ENCODE results near the gene UTP14A. TPM values are rescaled to one million over a fixed set of nuclear protein-coding genes. Genes with fewer than 3 reads are reported as not detected.
"Not testable (repeated sequence)": the region's sequence is repeated elsewhere in the genome, so short reads cannot be mapped to it uniquely, and the experiment has no call there.

UTP14A gene
- 10 to 100 TPM; 25.5 to 29.1 (median 26.9) TPM for polyA plus RNA-seq (ENCODE audit: insufficient read length in 3 of 3)
- long read RNA-seq, donor 1, partial matches to known transcripts = 10 of 11 reads
- long read RNA-seq, donor 1, other reads (novel, unspliced or antisense) = 0 of 11 reads
- long read RNA-seq, donor 2, partial matches to known transcripts = 12 of 13 reads
- long read RNA-seq, donor 2, other reads (novel, unspliced or antisense) = 0 of 13 reads
- long read RNA-seq, donor 3, partial matches to known transcripts = 26 of 30 reads
- long read RNA-seq, donor 3, other reads (novel, unspliced or antisense) = 0 of 30 reads
- long read RNA-seq, donor 4, partial matches to known transcripts = 12 of 14 reads
- long read RNA-seq, donor 4, other reads (novel, unspliced or antisense) = 0 of 14 reads
- long read RNA-seq, donor 5, transcript UTP14A-201 (15 exons, 2,488 nt) = major isoform, 6 of 32 reads
- long read RNA-seq, donor 5, partial matches to known transcripts = 26 of 32 reads
- long read RNA-seq, donor 5, other reads (novel, unspliced or antisense) = 0 of 32 reads
- long read RNA-seq, donor 6, partial matches to known transcripts = 11 of 14 reads
- long read RNA-seq, donor 6, other reads (novel, unspliced or antisense) = 0 of 14 reads
- long read RNA-seq, donor 7, partial matches to known transcripts = 19 of 23 reads
- long read RNA-seq, donor 7, other reads (novel, unspliced or antisense) = 0 of 23 reads
- long read RNA-seq, donor 8, transcript UTP14A-201 (15 exons, 2,488 nt) = major isoform, 5 of 43 reads
- long read RNA-seq, donor 8, partial matches to known transcripts = 38 of 43 reads
- long read RNA-seq, donor 8, other reads (novel, unspliced or antisense) = 0 of 43 reads
- long read RNA-seq, donor 9, partial matches to known transcripts = 10 of 14 reads
- long read RNA-seq, donor 9, other reads (novel, unspliced or antisense) = 0 of 14 reads
- long read RNA-seq, donor 10, partial matches to known transcripts = 14 of 16 reads
- long read RNA-seq, donor 10, other reads (novel, unspliced or antisense) = 0 of 16 reads
- long read RNA-seq, donor 11, partial matches to known transcripts = 7 of 10 reads
- long read RNA-seq, donor 11, other reads (novel, unspliced or antisense) = 0 of 10 reads
- long read RNA-seq, donor 12, partial matches to known transcripts = 5 of 7 reads
- long read RNA-seq, donor 12, other reads (novel, unspliced or antisense) = 0 of 7 reads
- long read RNA-seq, donor 13, partial matches to known transcripts = 21 of 24 reads
- long read RNA-seq, donor 13, other reads (novel, unspliced or antisense) = 0 of 24 reads
- long read RNA-seq, donor 14, transcript UTP14A-201 (15 exons, 2,488 nt) = major isoform, 8 of 16 reads
- long read RNA-seq, donor 14, partial matches to known transcripts = 8 of 16 reads
- long read RNA-seq, donor 14, other reads (novel, unspliced or antisense) = 0 of 16 reads
- long read RNA-seq, donor 15, partial matches to known transcripts = 0 of 1 reads
- long read RNA-seq, donor 15, other reads (novel, unspliced or antisense) = 0 of 1 reads
- long read RNA-seq, donor 16, transcript UTP14A-201 (15 exons, 2,488 nt) = major isoform, 15 of 52 reads
- long read RNA-seq, donor 16, partial matches to known transcripts = 37 of 52 reads
- long read RNA-seq, donor 16, other reads (novel, unspliced or antisense) = 0 of 52 reads

- DNase-seq (ENCODE audit: extremely low read depth in 1 of 11, low read depth in 9 of 11, low spot score in 4 of 11) = peak; percentile 69 to 92 (median 86)
Measured at GRCh38 chrX:129905787-129906580, at the start of gene UTP14A. UTP14A (plus strand) TSS chrX:129906164; CDS start chrX:129906211, 47 bp downstream.

GRCh38 chrX:129859134-129859533, 46.8 kb upstream of the UTP14A start:
- not testable (repeated sequence) for DNase-seq (ENCODE audit: extremely low read depth in 1 of 11, low read depth in 9 of 11, low spot score in 4 of 11)

DNA sequence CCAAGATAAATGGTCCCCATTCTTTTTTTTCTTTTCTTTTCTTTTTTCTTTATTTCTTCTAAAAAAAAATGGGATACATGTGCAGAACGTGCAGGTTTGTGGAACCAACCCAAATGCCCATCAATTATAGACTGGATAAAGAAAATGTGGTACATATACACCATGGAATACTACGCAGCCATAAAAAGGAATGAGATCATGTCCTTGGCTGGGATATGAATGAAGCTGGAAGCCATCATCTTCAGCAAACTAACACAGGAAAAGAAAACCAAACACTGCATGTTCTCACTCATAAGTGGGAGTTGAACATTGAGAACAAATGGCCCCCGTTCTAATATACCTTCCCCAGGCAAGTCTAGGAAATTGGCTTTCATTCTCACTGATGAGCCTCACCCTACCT, 39.6 kb upstream of the UTP14A start:
- DNase-seq (ENCODE audit: extremely low read depth in 1 of 11, low read depth in 9 of 11, low spot score in 4 of 11) = not testable (repeated sequence)

DNA sequence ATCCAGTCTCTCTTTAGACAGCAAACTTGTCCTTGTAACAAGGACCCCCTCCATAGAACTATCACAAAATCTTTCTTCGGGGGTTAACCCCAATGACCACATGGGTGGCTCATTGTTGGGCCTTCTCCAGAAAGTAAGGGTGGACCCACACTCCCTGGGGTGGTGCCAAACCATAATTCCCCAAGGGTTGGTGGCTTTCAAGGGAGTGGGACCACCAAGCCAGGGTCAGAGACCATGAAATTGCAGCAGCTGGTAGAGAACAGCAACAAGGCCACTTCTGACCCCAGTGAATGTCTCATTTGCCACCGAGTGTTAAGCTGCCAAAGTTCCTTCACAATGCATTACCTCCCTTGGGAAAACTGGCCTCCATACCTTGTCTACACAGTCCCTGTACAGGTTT, 33.4 kb upstream of the UTP14A start:
- no peak for DNase-seq (ENCODE audit: extremely low read depth in 1 of 11, low read depth in 9 of 11, low spot score in 4 of 11)

GRCh38 chrX:129875669-129876068, 30.3 kb upstream of the UTP14A start:
- DNase-seq (ENCODE audit: extremely low read depth in 1 of 11, low read depth in 9 of 11, low spot score in 4 of 11) = no peak

DNA sequence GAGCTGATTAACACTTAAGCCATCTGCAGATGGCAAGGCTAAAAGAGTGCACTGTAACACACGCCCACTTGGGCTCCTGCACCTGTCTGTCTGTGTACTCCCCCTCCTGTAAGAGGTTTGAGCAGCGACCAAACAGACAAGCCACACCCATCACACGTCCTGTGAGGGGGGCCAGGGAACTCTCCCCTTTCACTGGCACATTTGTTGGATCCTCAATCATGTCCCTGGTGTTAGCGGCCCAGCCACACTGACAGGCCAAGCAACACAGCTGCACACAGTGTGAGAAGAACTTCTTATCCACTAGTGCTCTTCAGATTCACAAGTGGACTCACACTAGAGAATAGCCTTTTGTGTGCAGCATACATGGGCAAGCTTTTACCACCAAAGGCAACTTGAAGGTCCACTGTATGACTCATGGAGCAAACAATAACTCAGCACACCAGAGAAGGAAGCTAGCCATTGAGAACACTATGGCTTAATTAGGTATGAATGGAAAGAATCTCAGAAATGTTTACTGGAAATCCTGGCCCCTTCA, 29.1 kb upstream of the UTP14A start:
- DNase-seq (ENCODE audit: extremely low read depth in 1 of 11, low read depth in 9 of 11, low spot score in 4 of 11) = no peak

GRCh38 chrX:129877401-129877800, 28.6 kb upstream of the UTP14A start:
- no peak for DNase-seq (ENCODE audit: extremely low read depth in 1 of 11, low read depth in 9 of 11, low spot score in 4 of 11)

DNA sequence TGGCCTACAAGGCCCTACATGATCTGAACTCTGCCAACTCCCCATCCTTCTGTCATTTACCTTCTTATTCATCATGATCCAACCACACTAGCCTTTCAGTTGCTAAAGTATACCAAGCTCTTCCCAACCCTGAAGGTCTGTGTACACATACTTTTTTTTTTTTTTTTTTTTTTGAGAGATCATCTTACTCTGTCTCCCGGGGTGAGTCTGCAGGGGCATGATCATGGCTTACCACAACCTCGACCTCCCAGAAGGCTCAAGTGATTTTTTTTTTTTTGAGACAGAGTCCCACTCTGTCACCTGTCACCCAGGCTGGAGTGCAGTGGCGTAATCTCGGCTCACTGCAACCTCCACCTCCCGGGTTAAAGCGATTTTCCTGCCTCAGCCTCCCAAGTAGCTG, 5.9 kb upstream of the UTP14A start:
- no peak for DNase-seq (ENCODE audit: extremely low read depth in 1 of 11, low read depth in 9 of 11, low spot score in 4 of 11)

DNA sequence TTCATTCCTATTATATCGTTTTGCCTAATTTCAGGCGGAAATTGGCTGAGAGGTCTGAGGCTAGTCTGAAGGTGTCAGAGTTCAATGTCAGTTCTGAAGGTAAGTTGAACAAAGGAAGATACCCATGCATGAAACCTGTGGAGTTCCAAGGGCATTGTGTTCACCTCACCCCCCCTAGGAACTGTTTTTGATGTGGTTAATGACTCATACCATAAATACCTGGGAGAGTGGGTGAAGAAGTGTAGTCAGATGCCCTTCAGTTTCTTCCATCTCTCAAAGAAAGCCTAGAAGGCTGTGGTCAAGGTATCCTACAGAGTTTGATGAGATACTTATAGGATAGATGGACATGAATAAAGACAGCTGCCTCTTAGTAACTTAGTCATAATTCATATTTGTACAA, 2.7 kb downstream of the UTP14A start:
- no peak for DNase-seq (ENCODE audit: extremely low read depth in 1 of 11, low read depth in 9 of 11, low spot score in 4 of 11)

DNA sequence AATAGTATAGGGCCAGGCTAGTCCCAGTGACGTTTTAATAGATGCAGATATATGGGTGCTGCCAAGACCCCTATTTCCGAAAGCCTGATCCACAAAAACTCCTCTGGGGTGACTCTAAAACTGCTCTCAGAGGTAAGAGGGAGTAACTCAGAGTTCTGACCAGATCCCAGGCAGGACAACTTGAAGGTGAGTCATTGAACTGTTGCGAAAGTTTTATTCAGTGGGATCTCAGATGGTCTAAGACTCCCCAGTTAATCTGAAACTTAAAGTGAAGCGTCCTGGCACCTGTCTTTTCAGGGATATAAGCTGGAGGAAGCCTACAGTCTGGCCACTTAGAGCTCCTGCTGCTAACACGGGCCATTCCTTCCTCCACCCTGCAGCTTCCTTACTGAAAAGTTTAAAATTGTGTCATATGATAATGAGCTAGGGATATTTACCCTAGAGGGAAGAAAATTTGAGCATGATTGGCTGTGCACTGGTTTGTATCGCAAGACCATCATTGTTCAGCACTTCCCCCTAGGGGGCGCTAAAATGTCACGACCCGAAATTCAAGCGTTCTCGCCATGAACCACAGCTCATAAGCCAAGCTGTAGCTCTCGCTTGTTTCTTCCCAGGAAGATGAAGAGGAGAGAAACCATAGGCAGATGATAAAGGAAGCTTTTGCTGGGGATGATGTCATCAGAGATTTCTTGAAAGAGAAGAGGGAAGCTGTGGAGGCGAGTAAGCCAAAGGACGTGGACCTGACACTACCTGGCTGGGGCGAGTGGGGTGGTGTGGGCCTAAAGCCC, 19.5 kb downstream of the UTP14A start:
- peak in 6 of 11 donors; percentile 43 to 59 (median 49) for DNase-seq (ENCODE audit: extremely low read depth in 1 of 11, low read depth in 9 of 11, low spot score in 4 of 11)

DNA sequence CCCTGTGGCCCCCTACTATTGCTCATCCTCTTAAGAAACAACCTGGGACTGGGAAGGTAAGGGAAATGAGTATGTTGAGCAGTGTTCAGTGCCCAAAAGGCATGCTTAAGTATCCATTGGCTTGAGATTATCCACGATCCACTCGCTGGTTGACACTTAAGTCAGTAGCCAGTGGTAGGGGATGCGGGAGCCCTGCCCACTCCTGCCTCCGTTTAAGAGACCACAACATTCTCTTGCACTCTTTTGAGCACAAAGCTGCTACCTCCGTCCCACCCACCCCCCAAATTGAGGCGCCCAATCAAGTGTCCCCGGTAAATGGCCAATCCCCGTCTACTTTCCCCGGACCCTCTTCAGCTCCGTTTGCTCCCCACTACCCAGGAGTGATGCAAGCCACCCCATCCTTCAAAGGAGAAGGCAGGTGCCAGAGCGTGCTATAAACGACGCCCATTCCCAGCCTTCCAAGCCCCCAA, 25.0 kb downstream of the UTP14A start:
- DNase-seq (ENCODE audit: extremely low read depth in 1 of 11, low read depth in 9 of 11, low spot score in 4 of 11) = no peak

DNA sequence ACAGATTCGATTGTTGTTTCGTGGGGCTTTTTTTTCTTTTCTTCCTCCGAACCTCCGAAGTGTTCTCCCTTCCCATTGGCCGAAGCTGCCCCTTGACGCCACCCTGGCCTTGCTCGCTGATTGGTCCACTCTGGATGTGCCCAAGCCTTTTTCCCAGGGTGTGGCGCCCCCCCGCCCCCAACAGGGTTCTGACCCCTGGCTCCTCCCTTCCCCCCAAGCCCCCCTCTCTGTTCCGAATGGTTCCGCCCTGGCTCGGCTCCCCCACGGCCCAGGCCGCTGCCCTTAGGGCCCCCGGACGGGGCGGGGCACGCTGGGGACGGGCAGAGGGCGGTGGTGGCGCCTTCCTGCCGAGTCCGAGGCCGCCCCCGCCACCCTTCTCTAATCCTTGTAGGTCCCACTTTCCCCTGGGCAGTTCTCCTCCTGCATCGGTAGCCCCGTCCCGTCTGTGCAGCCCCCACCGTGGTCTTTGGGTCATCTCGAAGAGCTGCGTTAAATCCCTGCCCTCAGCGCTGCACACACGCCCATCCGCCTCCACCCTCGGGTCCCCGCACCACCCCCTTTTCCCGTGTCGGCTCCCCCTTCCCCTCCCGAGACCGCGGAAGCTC, 25.5 kb downstream of the UTP14A start:
- DNase-seq (ENCODE audit: extremely low read depth in 1 of 11, low read depth in 9 of 11, low spot score in 4 of 11) = peak in 9 of 11 donors; percentile 53 to 81 (median 73)

GRCh38 chrX:129932016-129932820, 26.3 kb downstream of the UTP14A start:
- DNase-seq (ENCODE audit: extremely low read depth in 1 of 11, low read depth in 9 of 11, low spot score in 4 of 11) = peak in 8 of 11 donors; percentile 57 to 78 (median 66)

- no peak for DNase-seq (ENCODE audit: extremely low read depth in 1 of 11, low read depth in 9 of 11, low spot score in 4 of 11)
Measured at GRCh38 chrX:129932821-129933321, 26.9 kb downstream of the UTP14A start.

GRCh38 chrX:129933700-129934099, 27.7 kb downstream of the UTP14A start:
- DNase-seq (ENCODE audit: extremely low read depth in 1 of 11, low read depth in 9 of 11, low spot score in 4 of 11) = no peak
